ENCODE data around the gene GNAT2.

The GNAT2 gene

GRCh38 chr1:109641078-109641740 is 21.8 kb upstream of the GNAT2 start:
- DNase-seq: no peak

DNA sequence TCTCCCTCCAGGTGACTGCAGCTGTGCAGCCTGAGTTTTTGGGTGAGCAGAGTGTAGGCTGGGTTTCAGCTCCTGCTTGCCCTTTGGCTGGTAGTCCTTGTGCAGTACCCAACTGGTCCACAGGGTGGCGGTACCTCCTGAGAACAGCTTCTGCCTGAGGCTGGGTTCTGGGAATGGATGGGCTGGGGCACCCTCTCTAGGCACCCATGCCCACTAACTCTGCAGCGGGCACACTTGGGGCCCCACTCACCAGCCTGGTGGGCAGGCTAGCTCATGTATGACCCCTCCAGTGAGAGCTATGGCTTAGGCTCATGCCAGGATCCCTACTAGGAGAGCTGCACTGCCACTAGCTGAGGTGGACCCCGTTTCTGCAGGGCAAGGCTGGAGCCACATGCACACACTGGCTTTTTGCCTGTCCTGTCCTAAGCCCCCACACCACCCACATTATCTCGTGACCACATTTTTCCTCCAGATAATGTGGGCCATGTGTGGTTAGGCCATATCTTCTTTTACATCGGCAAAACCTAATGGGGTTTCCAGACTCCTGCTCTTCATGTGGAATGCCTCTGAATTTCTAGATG is 21.0 kb upstream of the GNAT2 start:
- no peak for DNase-seq

- DNase-seq: no peak
Observed at GRCh38 chr1:109639841-109640184, 20.4 kb upstream of the GNAT2 start.

GRCh38 chr1:109639063-109639840 is 19.8 kb upstream of the GNAT2 start:
- no peak for DNase-seq

DNA sequence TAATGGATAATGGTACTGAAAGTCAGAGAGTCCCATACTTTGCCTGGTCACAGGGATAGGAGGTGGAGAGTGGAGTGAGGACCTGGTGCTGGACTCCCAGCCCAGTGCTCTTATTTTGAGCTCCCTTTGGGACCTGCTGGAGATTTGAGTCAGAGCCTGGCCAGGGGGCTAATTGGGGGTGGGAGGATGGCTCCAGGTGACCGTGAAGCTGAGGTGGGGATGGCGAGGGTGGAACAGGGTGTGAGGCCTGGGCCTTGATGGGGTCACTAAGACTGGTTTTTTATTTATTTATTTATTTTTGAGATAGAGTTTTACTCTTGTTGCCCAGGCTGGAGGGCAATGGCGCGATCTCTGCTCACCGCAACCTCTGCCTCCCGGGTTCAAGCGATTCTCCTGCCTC is 18.0 kb upstream of the GNAT2 start:
- no peak for DNase-seq

- no peak for DNase-seq
Observed at GRCh38 chr1:109636201-109636952, 17.0 kb upstream of the GNAT2 start.

DNA sequence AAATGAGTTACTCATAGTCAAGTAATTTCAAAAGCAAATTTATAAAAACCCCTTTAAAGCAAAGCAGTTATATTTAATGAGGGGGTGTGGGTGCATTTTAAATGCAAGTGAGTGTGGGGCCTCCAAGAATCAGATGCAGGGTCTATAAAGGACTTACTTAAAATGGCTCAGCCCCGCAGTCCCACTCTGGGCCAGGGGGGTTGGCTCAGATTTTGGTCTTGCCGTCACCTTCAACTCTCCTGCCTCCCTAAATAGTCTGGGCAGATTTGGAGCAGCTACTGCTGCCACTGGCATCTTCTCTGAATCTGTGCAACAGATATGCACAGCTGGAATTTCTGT is 16.4 kb upstream of the GNAT2 start:
- no peak for DNase-seq

- DNase-seq: no peak
Observed at GRCh38 chr1:109634771-109635750, 15.6 kb upstream of the GNAT2 start.

GRCh38 chr1:109634292-109634691 is 14.9 kb upstream of the GNAT2 start:
- DNase-seq: no peak

- peak; percentile 54 for DNase-seq
Observed at GRCh38 chr1:109632671-109633346, 13.4 kb upstream of the GNAT2 start.

DNA sequence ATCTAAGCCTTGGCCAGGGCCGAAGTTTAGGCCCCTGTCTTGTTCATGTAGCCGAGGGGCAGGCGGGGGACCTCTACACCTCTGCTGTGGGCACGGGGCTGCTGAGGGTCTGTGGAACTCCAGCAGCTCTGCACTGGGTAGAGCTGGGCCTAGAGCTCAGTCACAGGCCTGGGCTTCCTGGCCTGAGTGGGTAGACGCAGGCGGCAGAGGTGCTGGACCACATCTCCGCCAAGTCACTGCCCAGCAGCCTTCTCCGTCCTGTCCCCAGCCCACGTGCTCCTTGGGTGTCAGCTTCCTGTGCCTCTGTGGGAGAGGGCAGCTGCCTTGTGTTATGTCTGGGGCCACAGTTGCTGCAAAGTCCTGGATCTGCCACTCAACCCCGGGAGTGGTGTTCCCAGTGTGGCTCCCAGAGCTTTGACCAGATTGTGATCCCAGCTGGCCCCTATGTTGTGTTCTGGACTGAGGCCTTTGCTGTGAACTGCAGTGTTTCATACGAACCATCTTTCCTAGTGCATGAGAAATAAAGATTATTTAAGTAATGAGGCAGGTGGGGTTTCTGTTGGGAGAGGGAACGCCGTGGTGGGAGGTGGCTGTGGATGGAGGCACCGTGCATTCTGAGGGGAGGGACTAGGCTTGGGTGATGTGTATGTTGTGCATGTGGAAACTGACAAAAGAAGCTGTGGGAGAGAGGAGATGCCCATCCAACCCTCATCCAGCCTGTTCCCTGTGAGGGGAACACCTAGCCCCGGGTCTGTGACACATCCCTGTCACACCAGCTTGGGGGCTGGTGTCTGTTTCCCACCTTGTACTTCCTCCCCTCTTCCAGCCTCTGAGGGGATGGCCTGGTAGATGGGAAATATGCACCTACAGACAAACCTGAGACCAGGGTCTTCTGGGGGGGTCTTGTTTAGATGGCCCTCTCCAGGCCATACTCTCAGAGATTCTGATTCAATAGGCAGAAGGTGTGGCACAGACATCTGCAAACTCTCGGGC is 12.4 kb upstream of the GNAT2 start:
- no peak for DNase-seq

- DNase-seq: no peak
Observed at GRCh38 chr1:109630898-109631512, 11.6 kb upstream of the GNAT2 start.

GRCh38 chr1:109630081-109630897 is 10.9 kb upstream of the GNAT2 start:
- no peak for DNase-seq

GRCh38 chr1:109629372-109630030 is 10.1 kb upstream of the GNAT2 start:
- DNase-seq: no peak

DNA sequence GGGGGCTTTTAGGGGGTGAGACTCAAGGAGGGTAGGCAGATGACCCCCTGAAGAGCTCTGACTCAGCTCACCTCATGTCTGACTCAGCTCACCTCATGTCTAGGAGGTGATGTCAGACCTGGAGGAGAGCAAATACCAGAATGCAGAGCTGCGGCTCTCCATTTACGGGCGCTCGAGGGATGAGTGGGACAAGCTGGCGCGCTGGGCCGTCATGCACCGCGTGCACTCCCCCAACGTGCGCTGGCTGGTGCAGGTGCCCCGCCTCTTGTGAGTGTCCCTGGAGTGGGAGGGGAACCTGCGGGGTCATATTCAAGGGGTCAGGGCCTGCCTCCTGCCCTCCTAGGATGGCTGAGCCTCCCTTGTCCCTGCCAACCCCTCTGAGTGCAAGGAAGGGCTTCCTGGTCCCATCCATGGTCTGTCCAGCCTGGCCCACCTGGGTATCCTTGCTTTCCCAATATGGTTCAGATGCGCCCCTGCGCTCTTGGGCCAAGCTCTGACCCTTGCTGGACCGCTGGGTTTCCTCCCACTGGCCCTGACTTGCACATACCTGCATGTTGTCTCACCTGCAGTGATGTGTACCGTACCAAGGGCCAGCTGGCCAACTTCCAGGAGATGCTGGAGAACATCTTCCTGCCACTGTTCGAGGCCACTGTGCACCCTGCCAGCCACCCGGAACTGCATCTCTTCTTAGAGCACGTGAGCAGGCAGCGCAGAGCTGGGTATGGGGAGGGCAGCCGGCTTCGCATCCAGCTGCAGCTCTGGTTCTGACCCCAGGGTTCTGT is 9.3 kb upstream of the GNAT2 start:
- no peak for DNase-seq

DNA sequence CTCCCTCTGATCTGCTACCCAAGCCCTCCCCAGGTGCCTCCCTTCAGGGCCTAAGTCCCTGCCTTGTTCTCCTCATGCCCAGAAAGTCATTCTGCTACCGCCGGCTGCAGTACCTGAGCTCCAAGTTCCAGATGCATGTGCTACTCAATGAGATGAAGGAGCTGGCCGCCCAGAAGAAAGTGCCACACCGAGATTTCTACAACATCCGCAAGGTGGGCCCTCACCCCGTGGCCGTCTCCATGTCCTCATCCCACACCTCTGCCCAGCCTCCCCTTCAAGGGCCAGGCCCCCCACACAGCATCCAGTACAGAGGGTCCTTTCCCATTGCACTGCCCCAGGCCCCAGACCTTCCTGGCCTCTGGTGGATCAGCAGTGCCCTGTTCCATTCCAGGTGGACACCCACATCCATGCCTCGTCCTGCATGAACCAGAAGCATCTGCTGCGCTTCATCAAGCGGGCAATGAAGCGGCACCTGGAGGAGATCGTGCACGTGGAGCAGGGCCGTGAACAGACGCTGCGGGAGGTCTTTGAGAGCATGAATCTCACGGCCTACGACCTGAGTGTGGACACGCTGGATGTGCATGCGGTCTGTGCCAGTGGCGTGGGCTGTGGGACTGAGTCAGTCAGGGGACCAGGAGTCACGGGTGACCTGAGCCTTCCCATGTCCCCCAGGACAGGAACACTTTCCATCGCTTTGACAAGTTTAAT is 8.4 kb upstream of the GNAT2 start:
- no peak for DNase-seq

Measured in NCI-H1436 treated with DMSO at 0.1 percent for 48 hours (cell line).